DMS 273 (cell line): ENCODE data around the gene SIRPD.
"Not testable (repeated sequence)": the region's sequence is repeated elsewhere in the genome, so short reads cannot be mapped to it uniquely, and the experiment has no call there.

ENCODE experiments used
- DNase-seq: peaks from one replicate; lab custom pipeline; 2025; ENCODE audit not compliant: unreplicated experiment; lab: John Stamatoyannopoulos, UW

The SIRPD gene

GRCh38 chr20:1557605-1558004, at the start of gene SIRPD:
Gene SIRPD, minus strand, starts transcription at chr20:1557705. Its CDS starts 52 bp downstream, at chr20:1557653.
- no peak for DNase-seq

DNA sequence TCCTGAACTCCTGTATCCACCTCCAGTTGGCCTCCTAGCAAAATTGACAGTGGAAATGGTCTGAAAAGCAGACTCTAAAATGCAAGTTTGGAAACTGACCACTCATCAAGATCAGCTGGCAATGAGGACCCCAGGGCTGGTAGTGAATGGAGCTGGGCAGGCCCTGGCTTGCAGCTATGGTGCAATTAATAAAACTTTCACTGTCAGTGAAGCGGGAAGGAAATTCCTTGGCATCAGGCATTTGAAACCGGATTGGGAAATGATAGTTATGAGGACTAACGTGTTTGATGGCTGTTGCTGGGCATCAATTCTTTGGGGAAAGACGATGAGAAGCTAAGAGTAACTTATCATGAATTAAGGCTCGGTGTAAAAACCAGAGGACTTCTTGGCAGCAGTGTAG, 43.2 kb upstream of the SIRPD start:
- DNase-seq, result no peak

- DNase-seq, result no peak
Measured at GRCh38 chr20:1595333-1595732, 37.8 kb upstream of the SIRPD start.

DNA sequence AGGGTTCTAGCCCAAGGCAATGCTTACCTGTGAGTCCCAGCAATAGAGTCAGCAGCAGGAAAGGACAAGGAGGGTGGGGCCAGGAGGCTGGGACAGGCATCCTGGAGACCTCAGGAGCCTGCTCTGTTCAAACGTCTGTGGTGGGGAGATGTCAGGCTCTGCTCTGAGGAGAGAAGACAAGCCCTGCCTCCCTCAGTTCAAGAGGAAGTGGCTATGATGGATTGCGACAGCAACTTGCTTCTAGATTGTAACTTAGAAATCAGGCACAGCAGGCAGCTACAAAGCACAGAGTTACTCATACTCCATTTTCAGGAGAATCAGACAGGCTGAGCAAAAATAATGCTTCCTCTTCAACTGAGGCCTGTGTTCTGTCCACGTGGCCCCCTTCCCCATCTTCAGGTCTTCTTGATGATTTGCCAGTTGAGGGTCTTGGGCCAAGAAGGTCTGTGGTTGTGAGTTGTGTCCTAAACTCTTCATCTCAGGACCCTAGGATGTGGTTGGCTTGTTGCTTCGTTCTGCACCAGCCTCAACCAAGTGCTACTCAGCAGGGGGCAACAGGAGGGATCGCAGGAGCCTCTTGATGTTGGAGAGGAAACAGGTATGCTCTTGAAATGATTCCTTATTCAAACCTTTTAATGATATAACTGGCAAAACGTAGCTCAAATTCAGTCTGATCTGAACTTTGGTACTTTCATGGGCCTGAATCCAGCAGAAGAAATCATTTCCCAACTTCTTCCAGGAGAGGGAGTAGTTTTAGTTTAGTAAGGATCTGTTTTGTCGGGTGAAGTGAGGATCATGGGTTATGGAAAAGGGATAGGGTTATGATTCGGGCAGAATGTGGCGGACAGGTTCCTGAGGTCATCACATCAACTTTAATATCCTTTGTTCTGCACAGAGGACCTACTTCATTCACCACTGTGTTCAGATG, 31.3 kb upstream of the SIRPD start:
- peak; percentile 23 for DNase-seq

GRCh38 chr20:1587781-1588532, 30.5 kb upstream of the SIRPD start:
- DNase-seq, result no peak

DNA sequence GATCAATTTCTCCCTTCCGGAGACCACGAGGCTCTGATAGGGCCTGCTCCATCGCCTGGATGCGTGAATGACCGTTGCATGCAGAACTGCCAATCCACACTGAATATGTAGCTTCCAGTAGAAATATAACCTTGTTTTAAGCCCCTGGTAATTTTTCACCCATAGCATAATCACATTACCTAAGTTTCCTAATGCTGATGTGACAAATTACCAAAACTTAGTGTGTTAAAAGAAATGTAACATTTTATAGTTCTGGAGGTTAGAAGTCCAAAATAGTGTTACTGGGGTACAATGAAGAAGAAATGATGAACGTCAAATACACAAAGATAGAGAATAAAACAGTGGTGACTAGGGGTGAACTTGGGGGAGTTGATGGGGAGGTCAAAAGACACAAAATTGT, 22.0 kb upstream of the SIRPD start:
- no peak for DNase-seq

DNA sequence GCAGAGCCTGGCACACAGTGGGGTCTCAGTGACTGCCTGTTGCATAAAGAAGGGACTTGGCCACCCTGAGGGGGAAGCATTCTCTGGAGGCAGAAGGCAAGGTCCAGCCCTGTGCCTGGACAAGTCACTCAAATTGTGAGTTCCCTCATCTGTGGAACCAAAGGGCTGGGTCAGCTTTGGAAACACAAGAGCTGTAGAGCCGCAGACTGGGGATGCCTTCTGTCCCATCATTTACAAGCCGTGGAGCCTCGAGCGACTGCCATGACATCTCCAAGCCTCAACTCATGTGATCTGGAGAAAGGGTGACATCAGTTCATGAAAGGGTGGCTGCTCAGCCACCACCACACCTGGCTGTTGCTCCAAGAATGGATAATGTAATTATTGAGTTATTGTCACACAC, 20.4 kb upstream of the SIRPD start:
- no peak for DNase-seq

DNA sequence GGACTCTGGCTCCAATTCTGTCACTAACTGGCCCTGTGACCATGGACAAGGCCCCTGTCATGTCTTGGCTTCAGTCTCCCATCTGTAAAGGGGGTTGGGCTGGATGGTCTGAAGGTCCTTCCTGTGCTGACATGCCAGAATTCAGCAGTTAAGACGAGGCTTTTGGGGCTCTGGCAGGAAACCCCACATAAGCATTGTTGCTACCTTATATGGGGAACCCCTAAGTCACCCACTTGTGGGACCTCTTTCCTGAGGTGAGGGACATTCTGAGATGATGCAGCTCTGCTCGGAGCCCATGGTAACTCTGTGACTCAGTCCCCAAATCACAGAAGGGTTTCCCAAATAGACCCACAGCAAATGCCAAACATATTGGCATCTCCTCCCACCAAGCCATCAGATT, 19.8 kb upstream of the SIRPD start:
- not testable (repeated sequence) for DNase-seq

GRCh38 chr20:1576641-1577040, 19.1 kb upstream of the SIRPD start:
- DNase-seq, result no peak

GRCh38 chr20:1576003-1576402, 18.5 kb upstream of the SIRPD start:
- not testable (repeated sequence) for DNase-seq

DNA sequence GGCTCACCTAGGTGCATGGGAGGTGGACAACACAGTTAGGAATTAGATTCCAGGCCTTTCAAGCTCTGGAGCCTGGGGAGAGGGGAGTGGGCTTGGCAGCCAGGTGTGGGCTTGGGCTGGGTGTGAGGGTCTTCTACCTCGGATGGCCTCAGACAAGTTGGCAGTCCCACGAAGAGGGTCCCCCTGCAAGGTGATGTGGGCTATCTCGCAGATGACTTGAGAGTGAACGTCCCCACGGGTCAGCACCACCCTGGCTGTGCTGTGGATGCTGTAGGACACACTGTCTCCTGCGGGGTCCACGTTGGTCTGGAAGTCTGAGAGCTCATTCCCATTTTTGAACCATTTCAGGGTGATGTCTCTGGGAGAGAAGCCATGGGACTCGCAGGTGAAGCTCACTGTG, 14.1 kb upstream of the SIRPD start:
- DNase-seq, result not testable (repeated sequence)

- no peak for DNase-seq
Measured at GRCh38 chr20:1569415-1569881, 11.9 kb upstream of the SIRPD start.

GRCh38 chr20:1568163-1568490, 10.6 kb upstream of the SIRPD start:
- no peak for DNase-seq

DNA sequence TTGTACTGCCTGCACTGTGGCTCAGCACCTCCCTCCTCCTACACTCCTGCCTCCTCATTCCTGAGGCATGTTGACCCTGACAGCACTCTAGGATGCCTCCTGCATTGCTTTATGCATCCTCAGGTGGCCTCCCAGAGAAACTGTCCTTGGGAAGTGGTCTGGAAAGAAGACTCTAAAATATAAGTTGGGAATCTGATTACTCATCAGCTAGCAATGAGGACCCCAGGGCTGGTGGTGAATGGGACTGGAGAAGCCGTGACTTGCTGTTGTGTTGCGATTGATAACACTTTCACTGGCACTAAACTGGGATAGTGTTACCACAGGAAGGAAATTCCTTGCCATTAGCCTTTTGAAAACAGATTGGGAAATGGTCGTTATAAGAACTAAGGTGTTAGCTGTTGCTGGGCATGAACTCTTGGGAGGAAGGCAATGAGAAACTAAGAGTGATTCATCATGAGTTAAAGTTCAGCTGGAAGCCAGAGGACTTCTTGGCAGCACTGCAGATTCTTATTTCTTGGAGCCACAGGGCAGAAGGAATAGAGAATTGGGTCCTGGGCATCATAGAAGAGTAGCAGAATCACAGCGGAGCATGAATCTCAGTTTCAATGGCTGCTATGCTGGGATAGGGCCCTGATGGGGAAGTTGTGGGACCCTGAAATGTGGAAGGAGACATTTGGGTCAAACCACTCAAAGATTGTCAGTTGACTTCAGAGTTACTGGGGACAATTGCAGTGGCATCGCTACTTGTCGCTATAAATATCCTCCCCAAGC, 10.1 kb upstream of the SIRPD start:
- DNase-seq, result no peak

- no peak for DNase-seq
Measured at GRCh38 chr20:1566701-1567100, 9.2 kb upstream of the SIRPD start.

DNA sequence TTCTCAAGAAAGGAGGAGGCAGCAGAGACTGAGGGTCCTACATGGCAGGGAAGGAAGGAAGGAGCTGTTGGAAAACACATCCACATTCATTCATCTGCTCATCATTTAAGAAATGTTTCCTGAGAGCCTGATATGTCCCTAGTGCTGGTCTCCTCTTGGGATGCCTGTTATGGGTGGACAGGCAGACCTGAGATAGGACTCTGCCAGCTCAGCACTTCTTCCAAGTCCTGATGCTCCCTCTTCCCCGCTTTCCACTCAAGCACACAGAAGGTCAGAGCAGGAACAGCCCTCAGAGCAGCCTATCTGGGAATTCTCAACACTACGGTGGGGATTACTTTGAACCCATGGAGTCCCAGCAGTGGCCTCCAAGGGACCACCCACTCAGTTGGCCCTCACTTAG, 8.0 kb upstream of the SIRPD start:
- no peak for DNase-seq

DNA sequence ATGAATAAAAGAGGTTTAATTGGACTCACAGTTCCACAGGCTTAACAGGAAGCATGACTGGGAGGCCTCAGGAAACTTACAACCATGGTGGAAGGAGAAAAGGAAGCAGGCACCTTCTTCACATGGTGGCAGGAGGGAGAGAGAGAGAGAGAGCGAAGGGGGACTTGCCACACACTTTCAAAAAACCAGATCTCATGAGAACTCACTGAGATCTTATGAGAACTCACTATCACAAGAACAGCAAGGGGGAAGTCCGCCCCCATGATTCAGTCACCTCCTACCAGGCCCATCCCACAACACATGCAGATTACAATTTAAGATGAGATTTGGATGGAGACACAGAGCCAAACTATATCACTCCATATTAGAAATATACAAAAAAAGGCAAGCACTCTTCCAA, 6.1 kb upstream of the SIRPD start:
- DNase-seq, result no peak

DNA sequence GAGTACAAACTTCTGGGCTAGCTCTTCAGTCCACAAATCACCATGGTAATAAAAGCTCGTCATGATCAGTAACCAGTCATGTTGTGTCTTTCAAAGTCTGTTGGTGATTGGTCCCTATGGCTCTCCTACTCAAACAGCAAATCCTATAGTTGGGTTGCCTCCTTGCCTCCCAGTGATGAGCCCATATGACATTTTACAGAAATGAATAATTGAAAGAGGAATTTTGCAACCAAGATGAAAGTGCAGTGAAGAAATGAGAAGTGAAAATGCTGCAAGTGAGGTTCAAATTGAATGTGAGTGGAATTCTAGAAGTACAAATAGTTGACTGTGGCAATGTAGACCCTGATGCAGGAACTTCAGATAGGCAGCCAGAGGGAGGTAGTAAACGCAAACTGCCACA, 5.1 kb upstream of the SIRPD start:
- DNase-seq, result no peak

GRCh38 chr20:1561350-1561749, 3.8 kb upstream of the SIRPD start:
- DNase-seq, result no peak

GRCh38 chr20:1555952-1556351, 1.6 kb downstream of the SIRPD start:
- no peak for DNase-seq

DNA sequence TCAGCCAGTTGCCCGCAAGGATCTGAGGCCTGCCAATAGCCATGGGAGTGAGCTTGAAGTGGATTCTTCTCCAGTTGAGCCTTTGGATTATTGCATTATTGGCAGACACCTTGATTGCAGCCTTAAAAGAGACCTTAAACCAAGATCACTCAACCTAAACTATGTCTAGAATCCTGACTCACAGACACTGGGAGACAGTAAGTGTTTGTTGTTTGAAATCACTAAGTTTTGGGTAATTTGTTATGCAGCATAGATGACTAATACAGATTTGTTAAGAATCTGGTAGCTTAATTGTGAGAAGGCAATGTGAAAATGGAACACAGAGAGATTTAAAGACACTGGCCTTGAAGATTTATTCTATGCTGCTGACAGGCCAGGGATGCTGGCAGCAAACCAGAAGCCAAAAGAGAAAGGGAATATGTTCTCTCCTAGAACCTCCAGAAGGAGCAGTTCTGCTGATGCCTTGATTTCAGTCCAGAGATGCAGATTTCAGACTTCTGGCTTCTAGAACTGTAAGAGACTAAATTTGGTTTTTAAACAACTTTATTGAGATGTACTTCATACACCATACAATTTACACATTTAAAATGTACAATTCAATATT, 17.6 kb downstream of the SIRPD start:
- no peak for DNase-seq
